ENCODE measurements around the gene MALT1.
A peak's percentile ranks its signal among the peaks of the same experiment; 100 is the strongest.

The MALT1 gene

DNA sequence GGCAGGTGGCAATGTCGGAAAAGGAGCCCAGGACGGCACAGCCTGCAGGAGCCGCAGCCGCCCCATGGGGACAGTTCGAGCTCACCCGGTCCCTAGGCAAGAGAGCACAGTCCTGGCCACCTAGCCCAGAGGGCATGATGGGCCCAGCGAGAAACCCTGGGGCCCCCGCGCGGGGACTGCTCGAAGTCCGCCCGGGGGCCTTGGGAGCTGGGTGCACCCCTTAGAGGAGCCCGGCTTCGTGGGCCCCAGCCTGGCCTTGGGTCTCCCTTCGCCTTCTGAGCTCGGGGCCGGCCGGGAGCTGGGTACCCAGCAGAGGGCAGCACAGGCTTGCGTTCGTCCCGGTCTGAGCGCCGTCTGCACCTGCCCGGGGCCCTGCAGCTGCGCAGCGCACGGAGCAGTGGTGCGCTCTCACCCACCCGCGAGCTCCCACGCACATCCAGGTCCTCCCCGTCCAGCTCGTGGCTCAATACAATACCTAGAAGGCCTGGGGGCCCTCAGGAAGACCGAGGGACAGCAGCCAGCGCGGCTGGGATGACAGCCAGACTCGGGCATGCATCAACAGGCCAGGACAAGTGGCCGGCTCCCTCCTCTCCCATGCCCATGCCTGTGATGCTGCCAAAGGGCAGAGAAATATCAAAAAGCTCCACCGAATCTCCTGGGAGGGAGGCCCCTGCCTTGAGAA lies 97.2 kb downstream of the MALT1 start:
- Histone ChIP-seq H4K20me1 (ENCODE audit: insufficient read depth, low read length) (no peaks in the 10 kb centered on the region), H3K9me3 (replicated peaks; ENCODE audit: insufficient read depth, low read length) (no peaks in the 10 kb centered on the region), H3K27ac (ENCODE audit: low read length) (no peak overlapping the region), H3K9ac (ENCODE audit: low read length) (no peak overlapping the region), H2AFZ (ENCODE audit: low read length) (no peak overlapping the region; the same call in none of the 2 replicates), H3K9me2 (replicated peaks; ENCODE audit: insufficient read depth, low read length) (no peaks in the 10 kb centered on the region), H3F3A (ENCODE audit: insufficient read depth, low read length) (peaks cover 9% of the 10 kb centered on the region), H3K27me3 (replicated peaks; ENCODE audit: insufficient read depth, low read length) (peaks cover 13% of the 10 kb centered on the region), H3K4me1 (ENCODE audit: low read length) (peaks cover 16% of the 10 kb centered on the region), H3K4me2 (ENCODE audit: low read depth, low read length) (peak overlapping the region; percentile 76), H3K4me3 (ENCODE audit: low read length) (peak overlapping the region; percentile 24; the same call in 1 of the 2 replicates), H3K36me3 (replicated peaks; ENCODE audit: insufficient read depth, low read length) (no peaks in the 10 kb centered on the region), H3K79me2 (ENCODE audit: low read length) (no peaks in the 10 kb centered on the region)
- no peak for TF ChIP-seq EZH2 (optimal IDR thresholded peaks at IDR 0.05; ENCODE audit: low read depth, low read length)
- no peak for TF ChIP-seq EZH2phosphoT487 (IDR thresholded peaks at IDR 0.05; ENCODE audit: low read length)
- TF ChIP-seq, protein P1, sequence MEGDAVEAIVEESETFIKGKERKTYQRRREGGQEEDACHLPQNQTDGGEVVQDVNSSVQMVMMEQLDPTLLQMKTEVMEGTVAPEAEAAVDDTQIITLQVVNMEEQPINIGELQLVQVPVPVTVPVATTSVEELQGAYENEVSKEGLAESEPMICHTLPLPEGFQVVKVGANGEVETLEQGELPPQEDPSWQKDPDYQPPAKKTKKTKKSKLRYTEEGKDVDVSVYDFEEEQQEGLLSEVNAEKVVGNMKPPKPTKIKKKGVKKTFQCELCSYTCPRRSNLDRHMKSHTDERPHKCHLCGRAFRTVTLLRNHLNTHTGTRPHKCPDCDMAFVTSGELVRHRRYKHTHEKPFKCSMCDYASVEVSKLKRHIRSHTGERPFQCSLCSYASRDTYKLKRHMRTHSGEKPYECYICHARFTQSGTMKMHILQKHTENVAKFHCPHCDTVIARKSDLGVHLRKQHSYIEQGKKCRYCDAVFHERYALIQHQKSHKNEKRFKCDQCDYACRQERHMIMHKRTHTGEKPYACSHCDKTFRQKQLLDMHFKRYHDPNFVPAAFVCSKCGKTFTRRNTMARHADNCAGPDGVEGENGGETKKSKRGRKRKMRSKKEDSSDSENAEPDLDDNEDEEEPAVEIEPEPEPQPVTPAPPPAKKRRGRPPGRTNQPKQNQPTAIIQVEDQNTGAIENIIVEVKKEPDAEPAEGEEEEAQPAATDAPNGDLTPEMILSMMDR (IDR thresholded peaks at IDR 0.05; ENCODE audit: low read length), result peak; percentile 77
- peak; percentile 68 for DNase-seq

DNA sequence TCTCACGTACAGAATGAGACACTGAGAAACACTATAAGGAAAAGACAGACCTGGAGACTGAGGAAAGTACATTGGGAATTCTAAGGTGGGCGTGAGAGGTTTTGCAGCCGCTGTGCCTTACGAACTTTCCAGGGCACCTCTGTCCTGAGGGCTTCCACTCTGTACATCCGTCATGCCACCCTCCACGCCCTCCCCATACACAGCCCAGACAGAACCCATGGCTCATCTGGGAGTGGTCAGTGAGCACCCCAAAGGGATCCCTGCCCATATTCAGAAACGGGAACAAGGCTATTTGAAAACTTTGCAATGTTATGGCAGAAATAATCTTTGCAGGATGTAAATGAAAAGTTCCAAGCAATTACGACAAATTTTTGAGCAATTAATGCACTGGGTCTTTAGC lies 98.1 kb downstream of the MALT1 start:
- no peak overlapping the region for H3K9ac ChIP-seq (ENCODE audit: low read length)
- no peak overlapping the region for H3K27ac ChIP-seq (ENCODE audit: low read length)
- no peaks in the 10 kb centered on the region for H4K20me1 ChIP-seq (ENCODE audit: insufficient read depth, low read length)
- no peak overlapping the region for H2AFZ ChIP-seq (ENCODE audit: low read length)
- H3K36me3 ChIP-seq (replicated peaks; ENCODE audit: insufficient read depth, low read length), result no peaks in the 10 kb centered on the region
- DNase-seq, result no peak
- H3K9me2 ChIP-seq (replicated peaks; ENCODE audit: insufficient read depth, low read length), result no peaks in the 10 kb centered on the region
- no peak overlapping the region for H3K4me2 ChIP-seq (ENCODE audit: low read depth, low read length)
- peaks cover 9% of the 10 kb centered on the region for H3F3A ChIP-seq (ENCODE audit: insufficient read depth, low read length)
- TF ChIP-seq, protein P1 (IDR thresholded peaks at IDR 0.05; ENCODE audit: low read length), result no peak
- TF ChIP-seq EZH2 (optimal IDR thresholded peaks at IDR 0.05; ENCODE audit: low read depth, low read length) (no peak), EZH2phosphoT487 (IDR thresholded peaks at IDR 0.05; ENCODE audit: low read length) (no peak)
- H3K4me3 ChIP-seq (ENCODE audit: low read length), result no peak overlapping the region
- peaks cover 12% of the 10 kb centered on the region for H3K4me1 ChIP-seq (ENCODE audit: low read length)
- no peaks in the 10 kb centered on the region for H3K79me2 ChIP-seq (ENCODE audit: low read length)
- H3K9me3 ChIP-seq (replicated peaks; ENCODE audit: insufficient read depth, low read length), result no peaks in the 10 kb centered on the region
- peaks cover 13% of the 10 kb centered on the region for H3K27me3 ChIP-seq (replicated peaks; ENCODE audit: insufficient read depth, low read length)

DNA sequence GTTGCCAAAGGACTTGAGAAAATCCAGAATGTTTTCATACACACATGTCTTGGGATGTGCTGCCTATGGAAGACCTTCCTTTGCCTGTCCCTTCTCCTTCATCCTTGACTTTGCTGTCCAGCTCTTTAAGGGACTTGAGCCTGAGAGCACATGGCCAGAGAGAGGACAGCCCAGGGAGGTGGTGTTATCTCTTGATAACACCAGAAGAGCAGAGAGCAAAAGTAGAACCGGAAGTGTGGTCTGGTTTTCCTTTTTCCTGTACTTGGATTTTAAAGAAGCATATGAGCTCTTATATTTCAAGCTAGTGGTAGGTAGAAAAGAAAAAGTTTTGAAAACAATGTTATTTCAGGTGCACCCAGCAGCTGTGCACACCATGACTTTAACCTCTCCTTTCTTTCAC lies 99.3 kb downstream of the MALT1 start:
- DNase-seq, result peak; percentile 15
- no peak overlapping the region for H3K9ac ChIP-seq (ENCODE audit: low read length)
- peak overlapping the region; percentile 17; the same call in 1 of the 2 replicates for H3K27ac ChIP-seq (ENCODE audit: low read length)
- H3K79me2 ChIP-seq (ENCODE audit: low read length), result no peaks in the 10 kb centered on the region
- no peaks in the 10 kb centered on the region for H3K36me3 ChIP-seq (replicated peaks; ENCODE audit: insufficient read depth, low read length)
- no peak overlapping the region for H2AFZ ChIP-seq (ENCODE audit: low read length)
- TF ChIP-seq EZH2 (optimal IDR thresholded peaks at IDR 0.05; ENCODE audit: low read depth, low read length), result no peak
- TF ChIP-seq EZH2phosphoT487 (IDR thresholded peaks at IDR 0.05; ENCODE audit: low read length), result no peak
- TF ChIP-seq, protein P1 (IDR thresholded peaks at IDR 0.05; ENCODE audit: low read length), result no peak
- no peaks in the 10 kb centered on the region for H3K9me3 ChIP-seq (replicated peaks; ENCODE audit: insufficient read depth, low read length)
- H4K20me1 ChIP-seq (ENCODE audit: insufficient read depth, low read length), result no peaks in the 10 kb centered on the region
- peak overlapping the region; percentile 13 for H3K4me2 ChIP-seq (ENCODE audit: low read depth, low read length)
- H3K9me2 ChIP-seq (replicated peaks; ENCODE audit: insufficient read depth, low read length), result no peaks in the 10 kb centered on the region
- H3K4me1 ChIP-seq (ENCODE audit: low read length), result peaks cover 12% of the 10 kb centered on the region
- H3K27me3 ChIP-seq (replicated peaks; ENCODE audit: insufficient read depth, low read length), result peaks cover 4% of the 10 kb centered on the region; the same call in 1 of the 2 replicates
- H3K4me3 ChIP-seq (ENCODE audit: low read length), result no peak overlapping the region
- H3F3A ChIP-seq (ENCODE audit: insufficient read depth, low read length), result peaks cover 9% of the 10 kb centered on the region
